OCI-LY3 (cell line): ENCODE results near the gene CIT.

Experiments used
- H2AFZ ChIP-seq: fragments of 200-600, 300-600 bp; shearing (Covaris generic); 2 replicates; pipeline ENCODE4 v1.6.0; 2014; ENCODE audit warnings: antibody characterized with exemption, low read depth, low read length
- H3K27ac ChIP-seq: fragments of 200-600, 300-600 bp; sonication (generic); 2 replicates; pipeline ENCODE4 v1.5.1; 2014; ENCODE audit warnings: mild to moderate bottlenecking, low read length, moderate library complexity, mixed read lengths
- H3K27me3 ChIP-seq: fragments of 200-600, 300-600 bp; sonication (generic); 2 replicates; pipeline ENCODE4 v1.6.1; 2014; ENCODE audit warnings: low read depth, low read length, mixed read lengths
- H3K36me3 ChIP-seq: fragments of 200-600, 300-600 bp; sonication (generic); replicated peaks from 2 replicates; pipeline ENCODE3; 2014; ENCODE audit warnings: low read depth, low read length, mixed read lengths
- H3K4me1 ChIP-seq: fragments of 300-600, 200-600 bp; sonication (generic); 2 replicates; pipeline ENCODE4 v1.6.1; 2014; ENCODE audit warnings: low read length, mixed read lengths
- H3K4me2 ChIP-seq: fragments of 200-600, 300-600 bp; sonication (generic); 2 replicates; pipeline ENCODE4 v1.6.1; 2014; ENCODE audit warnings: low read length, mixed read lengths
- H3K4me3 ChIP-seq: fragments of 300-600, 200-600 bp; sonication (generic); 2 replicates; pipeline ENCODE4 v1.5.1; 2014; ENCODE audit warnings: antibody characterized with exemption, mild to moderate bottlenecking, low read length, moderate library complexity
- H3K79me2 ChIP-seq: fragments of 300-600, 200-600 bp; shearing (Covaris generic); 2 replicates; pipeline ENCODE4 v1.6.1; 2014; ENCODE audit warnings: mild to moderate bottlenecking, low read length, mixed read lengths
- H3K9ac ChIP-seq: fragments of 300-600, 200-600 bp; shearing (Covaris generic); 2 replicates; pipeline ENCODE4 v1.6.0; 2014; ENCODE audit warnings: mild to moderate bottlenecking, low read length, moderate library complexity
- H3K9me3 ChIP-seq: fragments of 200-600, 300-600 bp; shearing (Covaris generic); 2 replicates; pipeline ENCODE4 v1.6.1; 2014; ENCODE audit warnings: low read length, mixed read lengths; ENCODE audit not compliant: insufficient read depth
- H4K20me1 ChIP-seq: fragments of 200-600, 300-600 bp; sonication (generic); 2 replicates; pipeline ENCODE4 v1.6.1; 2016; ENCODE audit warnings: low read length, mixed read lengths; ENCODE audit not compliant: insufficient read depth
- EZH2phosphoT487 ChIP-seq: fragments of 200-600 bp; shearing (Covaris generic); IDR thresholded peaks from 2 replicates; pipeline ENCODE4 v1.6.1; 2018; ENCODE audit warnings: antibody characterized with exemption, mixed run types, low read depth
- TF ChIP-seq, protein P1 (sequence below): fragments of 200-600, 300-600 bp; sonication (generic); IDR thresholded peaks from 2 replicates; pipeline ENCODE4 v1.5.1; 2014; ENCODE audit warnings: antibody characterized with exemption, low read length, low read depth

The CIT gene

DNA sequence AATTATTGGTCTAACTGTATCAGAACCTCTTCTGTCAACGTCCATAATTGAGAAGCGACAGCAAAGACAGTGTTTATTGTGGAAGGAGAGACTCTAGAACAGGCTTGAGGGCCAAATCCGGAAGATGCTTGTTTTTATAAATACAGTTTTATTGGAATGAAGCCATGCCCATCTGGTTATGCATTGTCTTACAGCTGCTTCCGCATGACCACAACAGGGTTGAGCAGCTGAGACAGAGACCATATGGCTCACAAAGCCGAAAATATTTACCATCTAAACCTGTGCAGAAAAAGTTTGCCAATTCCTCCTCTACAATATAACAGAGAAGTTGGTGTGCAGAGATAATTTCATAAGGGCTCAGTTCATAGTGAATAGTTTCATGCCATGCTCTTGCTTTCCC is 184.7 kb downstream of the CIT start:
- TF ChIP-seq EZH2phosphoT487: no peak
- TF ChIP-seq, protein P1, sequence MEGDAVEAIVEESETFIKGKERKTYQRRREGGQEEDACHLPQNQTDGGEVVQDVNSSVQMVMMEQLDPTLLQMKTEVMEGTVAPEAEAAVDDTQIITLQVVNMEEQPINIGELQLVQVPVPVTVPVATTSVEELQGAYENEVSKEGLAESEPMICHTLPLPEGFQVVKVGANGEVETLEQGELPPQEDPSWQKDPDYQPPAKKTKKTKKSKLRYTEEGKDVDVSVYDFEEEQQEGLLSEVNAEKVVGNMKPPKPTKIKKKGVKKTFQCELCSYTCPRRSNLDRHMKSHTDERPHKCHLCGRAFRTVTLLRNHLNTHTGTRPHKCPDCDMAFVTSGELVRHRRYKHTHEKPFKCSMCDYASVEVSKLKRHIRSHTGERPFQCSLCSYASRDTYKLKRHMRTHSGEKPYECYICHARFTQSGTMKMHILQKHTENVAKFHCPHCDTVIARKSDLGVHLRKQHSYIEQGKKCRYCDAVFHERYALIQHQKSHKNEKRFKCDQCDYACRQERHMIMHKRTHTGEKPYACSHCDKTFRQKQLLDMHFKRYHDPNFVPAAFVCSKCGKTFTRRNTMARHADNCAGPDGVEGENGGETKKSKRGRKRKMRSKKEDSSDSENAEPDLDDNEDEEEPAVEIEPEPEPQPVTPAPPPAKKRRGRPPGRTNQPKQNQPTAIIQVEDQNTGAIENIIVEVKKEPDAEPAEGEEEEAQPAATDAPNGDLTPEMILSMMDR: no peak
- no peaks in the 10 kb centered on the region for H3K27me3 ChIP-seq
- H3K36me3 ChIP-seq: peaks cover 13% of the 10 kb centered on the region
- no peak overlapping the region for H3K27ac ChIP-seq
- H3K4me3 ChIP-seq: no peak overlapping the region
- H3K9me3 ChIP-seq: no peaks in the 10 kb centered on the region
- H4K20me1 ChIP-seq: no peaks in the 10 kb centered on the region
- no peaks in the 10 kb centered on the region for H3K79me2 ChIP-seq
- no peak overlapping the region for H3K4me2 ChIP-seq
- no peak overlapping the region for H3K9ac ChIP-seq
- H3K4me1 ChIP-seq: no peaks in the 10 kb centered on the region
- H2AFZ ChIP-seq: no peak overlapping the region

DNA sequence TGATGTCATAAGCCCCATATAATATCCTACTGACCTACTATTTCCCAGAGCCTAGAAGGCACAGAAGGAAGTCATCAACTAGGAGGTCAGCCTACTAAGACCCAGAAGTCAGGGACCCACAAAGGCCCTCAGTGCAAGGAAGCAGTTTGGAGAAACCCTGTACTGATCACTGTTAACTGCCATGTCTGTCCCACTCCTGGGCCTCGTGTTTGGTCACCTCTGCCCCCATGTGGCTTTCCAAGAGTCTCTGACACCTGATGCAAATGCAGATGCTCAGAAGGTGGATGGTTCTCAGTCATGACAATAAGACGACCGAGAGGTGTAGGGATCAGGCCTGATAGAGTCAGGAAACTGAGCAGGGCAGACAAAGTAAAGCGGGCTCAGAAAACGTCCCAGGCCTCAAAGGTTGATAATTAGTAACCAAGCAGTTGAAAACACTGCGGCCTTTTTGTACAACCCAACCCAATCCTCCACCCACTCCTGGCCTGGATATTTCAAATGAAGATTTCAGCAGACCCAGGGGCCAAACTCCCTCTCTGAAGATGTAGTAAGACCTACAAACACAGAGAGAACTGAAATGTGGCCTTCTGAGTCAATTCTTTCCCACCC is 185.8 kb downstream of the CIT start:
- Histone ChIP-seq H2AFZ (no peak overlapping the region), H3K79me2 (no peaks in the 10 kb centered on the region), H3K4me1 (no peaks in the 10 kb centered on the region), H3K36me3 (peaks cover 10% of the 10 kb centered on the region), H4K20me1 (no peaks in the 10 kb centered on the region), H3K27me3 (no peaks in the 10 kb centered on the region), H3K4me2 (no peak overlapping the region), H3K9ac (no peak overlapping the region), H3K27ac (no peak overlapping the region), H3K4me3 (no peak overlapping the region), H3K9me3 (no peaks in the 10 kb centered on the region)
- TF ChIP-seq, protein P1: no peak
- no peak for TF ChIP-seq EZH2phosphoT487

DNA sequence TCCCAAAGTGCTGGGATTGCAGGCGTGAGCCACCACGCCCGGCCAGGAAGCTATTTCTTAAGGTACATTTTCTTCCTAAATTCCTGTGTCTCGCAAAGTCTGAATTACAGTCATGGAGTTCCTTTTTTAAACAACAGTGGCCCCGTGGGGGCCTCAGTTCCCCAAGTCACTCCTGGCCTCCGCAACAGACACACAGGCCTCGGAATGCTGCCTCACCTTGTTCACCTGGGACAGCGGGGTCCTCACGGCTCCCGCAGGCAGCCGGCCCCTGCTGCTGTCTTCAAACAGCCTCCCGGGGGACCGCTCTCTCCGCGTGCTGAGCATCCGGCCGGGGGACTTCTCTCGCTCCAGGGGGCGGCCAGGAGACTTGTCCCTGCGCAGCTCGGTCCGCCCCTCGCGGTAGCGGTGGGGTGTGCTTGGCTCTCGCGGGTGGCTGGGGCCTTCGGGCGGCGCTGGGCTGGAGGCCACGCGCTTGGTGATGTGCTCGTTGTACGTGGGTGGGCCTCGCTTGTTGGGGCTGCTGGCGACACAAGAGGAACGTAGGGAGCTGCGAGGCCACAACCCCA is 187.1 kb downstream of the CIT start:
- no peak overlapping the region for H3K27ac ChIP-seq
- H3K27me3 ChIP-seq: no peaks in the 10 kb centered on the region
- H3K4me3 ChIP-seq: no peak overlapping the region
- TF ChIP-seq, protein P1: no peak
- TF ChIP-seq EZH2phosphoT487: no peak
- H3K4me2 ChIP-seq: no peak overlapping the region
- H2AFZ ChIP-seq: no peak overlapping the region
- no peak overlapping the region for H3K9ac ChIP-seq
- H3K4me1 ChIP-seq: no peaks in the 10 kb centered on the region
- no peaks in the 10 kb centered on the region for H4K20me1 ChIP-seq
- no peaks in the 10 kb centered on the region for H3K79me2 ChIP-seq
- H3K9me3 ChIP-seq: no peaks in the 10 kb centered on the region
- H3K36me3 ChIP-seq: peaks cover 10% of the 10 kb centered on the region

DNA sequence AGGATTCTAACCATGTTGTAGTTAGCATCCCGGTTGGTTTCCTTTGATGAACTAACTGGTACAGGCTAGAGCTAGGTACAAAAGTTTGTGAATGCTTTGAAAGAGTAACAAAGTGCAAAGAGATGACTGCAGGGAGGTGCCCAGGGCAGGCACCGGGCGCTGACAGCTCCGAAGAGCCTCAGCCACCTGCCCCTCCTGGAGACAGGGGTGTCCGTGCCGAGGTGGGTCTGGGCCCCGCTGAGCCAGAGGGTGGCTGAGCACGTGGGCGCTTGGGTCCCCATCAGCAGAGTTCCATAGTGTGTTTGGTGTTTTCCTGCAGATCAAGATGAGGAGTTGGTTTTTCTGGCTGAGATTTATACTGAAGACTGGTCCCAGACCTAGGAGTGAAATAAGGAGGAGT is 189.2 kb downstream of the CIT start:
- no peaks in the 10 kb centered on the region for H3K9me3 ChIP-seq
- no peaks in the 10 kb centered on the region for H3K79me2 ChIP-seq
- no peak overlapping the region for H2AFZ ChIP-seq
- no peaks in the 10 kb centered on the region for H4K20me1 ChIP-seq
- H3K4me2 ChIP-seq: no peak overlapping the region
- H3K4me1 ChIP-seq: peaks cover 4% of the 10 kb centered on the region
- TF ChIP-seq EZH2phosphoT487: no peak
- TF ChIP-seq, protein P1: no peak
- no peaks in the 10 kb centered on the region for H3K27me3 ChIP-seq
- H3K4me3 ChIP-seq: no peak overlapping the region
- H3K9ac ChIP-seq: no peak overlapping the region
- H3K36me3 ChIP-seq: peaks cover 12% of the 10 kb centered on the region
- no peak overlapping the region for H3K27ac ChIP-seq
